ENCODE data around the gene MRPS2. TPM values are rescaled to one million over a fixed set of nuclear protein-coding genes. Genes with fewer than 3 reads are reported as not detected.

MRPS2 gene
- total and polyA plus RNA-seq, 2 of the 4 experiments (the other 2 are of a cell fraction), result 53.1 to 104 TPM

GRCh38 chr9:135544981-135545635, 44.6 kb downstream of the MRPS2 start:
- no peak overlapping the region for H3K27ac ChIP-seq (ENCODE audit: insufficient read depth, low read length)
- DNase-seq (no peak), ATAC-seq (ENCODE audit: low read depth) (no peak)
- H3K4me3 ChIP-seq (ENCODE audit: insufficient read depth, low read depth, low read length), result no peak overlapping the region
- H3K27me3 ChIP-seq (ENCODE audit: control insufficient read depth, insufficient read depth, low read length), result no peaks in the 10 kb centered on the region
- H3K18ac ChIP-seq (ENCODE audit: low read depth, low read length), result no peak overlapping the region
- dilution Hi-C loops (cut with HindIII; ENCODE audit: low sequenced_read_pairs, unreplicated experiment) (no loop called here), intact Hi-C loops (cut with micrococcal nuclease) (no loop called here), in situ Hi-C loops (cut with MboI; ENCODE audit: low sequenced_read_pairs) (no loop called here)
- H3K9me1 ChIP-seq (ENCODE audit: insufficient read depth, low read length), result no peaks in the 10 kb centered on the region
- no peak overlapping the region for H4K5ac ChIP-seq (ENCODE audit: low read depth, low read length)
- no peaks in the 10 kb centered on the region for H3K36me3 ChIP-seq (ENCODE audit: control insufficient read depth, insufficient read depth, low read length)
- H3K14ac ChIP-seq (replicated peaks; ENCODE audit: low read depth, low read length), result no peak overlapping the region
- no peak overlapping the region for H2BK120ac ChIP-seq (ENCODE audit: low read depth, low read length)
- ChIA-PET CTCF (no interaction called here), POLR2A (ENCODE audit: unreplicated experiment) (no interaction called here)
- H3K9me3 ChIP-seq (ENCODE audit: control insufficient read depth, insufficient read depth, low read length), result no peaks in the 10 kb centered on the region
- no peak for TF ChIP-seq RFX5 (IDR thresholded peaks at IDR 0.05; ENCODE audit: low read depth, low read length)
- TF ChIP-seq CTCF (conservative IDR thresholded peaks at IDR 0.05; ENCODE audit: low read depth, low read length), result no peak
- no peak for TF ChIP-seq CHD1 (IDR thresholded peaks at IDR 0.05; ENCODE audit: low read depth, low read length)
- TF ChIP-seq NFE2L2 (IDR thresholded peaks at IDR 0.05; ENCODE audit: low read depth, low read length), result no peak
- no peak for TF ChIP-seq ELK1 (IDR thresholded peaks at IDR 0.05; ENCODE audit: borderline replicate concordance, low read depth, low read length)
- no peak for TF ChIP-seq BHLHE40 (IDR thresholded peaks at IDR 0.05; ENCODE audit: low read depth, low read length)
- no peak for TF ChIP-seq FOS (IDR thresholded peaks at IDR 0.05; ENCODE audit: low read depth, low read length)
- no peak for TF ChIP-seq MAZ (IDR thresholded peaks at IDR 0.05; ENCODE audit: borderline replicate concordance, low read depth, low read length)
- no peak for TF ChIP-seq SMC3 (IDR thresholded peaks at IDR 0.05; ENCODE audit: low read depth, low read length)
- no peak for TF ChIP-seq MXI1 (IDR thresholded peaks at IDR 0.05; ENCODE audit: borderline replicate concordance, low read depth, low read length)
- TF ChIP-seq RAD21 (IDR thresholded peaks at IDR 0.05; ENCODE audit: low read length), result no peak
- no peak for TF ChIP-seq USF2 (IDR thresholded peaks at IDR 0.05; ENCODE audit: low read depth, low read length)
- no peak for TF ChIP-seq RCOR1 (IDR thresholded peaks at IDR 0.05; ENCODE audit: insufficient replicate concordance, low read length)
- TF ChIP-seq CEBPB (IDR thresholded peaks at IDR 0.05; ENCODE audit: low read depth, low read length), result no peak
- TF ChIP-seq MAFK (IDR thresholded peaks at IDR 0.05; ENCODE audit: low read depth, low read length), result no peak
- TF ChIP-seq POLR2A (IDR thresholded peaks at IDR 0.05; ENCODE audit: low read depth, low read length), result no peak
- H4K91ac ChIP-seq (ENCODE audit: insufficient read depth, low read depth, low read length), result no peak overlapping the region
- no peak overlapping the region for H2BK15ac ChIP-seq (ENCODE audit: low read depth, low read length)
- no peak overlapping the region for H3K56ac ChIP-seq (ENCODE audit: extremely low read depth, insufficient read depth, low read length)
- no peak overlapping the region for H2BK20ac ChIP-seq (ENCODE audit: low read depth, low read length)
- no peak overlapping the region for H3K23ac ChIP-seq (ENCODE audit: low read depth, low read length)
- H3K4me1 ChIP-seq (ENCODE audit: control insufficient read depth, insufficient read depth, low read length), result no peaks in the 10 kb centered on the region
- no peaks in the 10 kb centered on the region for H3K79me1 ChIP-seq (ENCODE audit: low read depth in 1 of 2, low read length in 2 of 2)
- H4K8ac ChIP-seq (ENCODE audit: low read depth in 2 of 2, low read length in 2 of 2), result no peak overlapping the region
- BruUV-seq (replicated peaks), result no TSS peak
- no peak overlapping the region for H3K4ac ChIP-seq (ENCODE audit: low read depth, low read length)
- no peak overlapping the region for H2AK9ac ChIP-seq (replicated peaks; ENCODE audit: low read depth, low read length, poor library complexity)
- H3K9ac ChIP-seq (ENCODE audit: low read depth, low read length), result no peak overlapping the region
- no peak overlapping the region for H3K4me2 ChIP-seq (ENCODE audit: low read depth, low read length)
- no peak overlapping the region for H2AK5ac ChIP-seq (ENCODE audit: low read depth, low read length)
- H2AFZ ChIP-seq (replicated peaks; ENCODE audit: low read length, poor library complexity), result no peak overlapping the region
- no peaks in the 10 kb centered on the region for H4K20me1 ChIP-seq (ENCODE audit: insufficient read depth, low read length)
- H2BK5ac ChIP-seq (ENCODE audit: low read depth, low read length, poor library complexity, severe bottlenecking), result no peak overlapping the region
- WGBS, 2 experiments (ENCODE audit: extremely low coverage in 2 of 2, insufficient read length in 1 of 2), result 65% methylated on average over 5 of the region's 18 CpGs; no CpG with 5 or more reads in 1 of the 2 experiments
